Lower leg skin (tissue), 3 donors: Measurements from ENCODE around the gene BARX2.

Experiments
- POLR2A ChIP-seq, 2 donors: fragments of 450-650 bp; IDR thresholded peaks; one replicate each; pipeline ENCODE4 v1.6.1; 2016 to 2017; ENCODE audit warnings: antibody characterized with exemption in 2 of 2, mild to moderate bottlenecking in 1 of 2, moderate library complexity in 1 of 2
- TF ChIP-seq, protein P1 (sequence below), 3 donors: fragments of 450-650 bp; IDR thresholded peaks; one replicate each; pipeline ENCODE4 v1.5.1; 2016; ENCODE audit warnings: antibody characterized with exemption in 3 of 3, mild to moderate bottlenecking in 3 of 3, moderate library complexity in 2 of 3

DNA sequence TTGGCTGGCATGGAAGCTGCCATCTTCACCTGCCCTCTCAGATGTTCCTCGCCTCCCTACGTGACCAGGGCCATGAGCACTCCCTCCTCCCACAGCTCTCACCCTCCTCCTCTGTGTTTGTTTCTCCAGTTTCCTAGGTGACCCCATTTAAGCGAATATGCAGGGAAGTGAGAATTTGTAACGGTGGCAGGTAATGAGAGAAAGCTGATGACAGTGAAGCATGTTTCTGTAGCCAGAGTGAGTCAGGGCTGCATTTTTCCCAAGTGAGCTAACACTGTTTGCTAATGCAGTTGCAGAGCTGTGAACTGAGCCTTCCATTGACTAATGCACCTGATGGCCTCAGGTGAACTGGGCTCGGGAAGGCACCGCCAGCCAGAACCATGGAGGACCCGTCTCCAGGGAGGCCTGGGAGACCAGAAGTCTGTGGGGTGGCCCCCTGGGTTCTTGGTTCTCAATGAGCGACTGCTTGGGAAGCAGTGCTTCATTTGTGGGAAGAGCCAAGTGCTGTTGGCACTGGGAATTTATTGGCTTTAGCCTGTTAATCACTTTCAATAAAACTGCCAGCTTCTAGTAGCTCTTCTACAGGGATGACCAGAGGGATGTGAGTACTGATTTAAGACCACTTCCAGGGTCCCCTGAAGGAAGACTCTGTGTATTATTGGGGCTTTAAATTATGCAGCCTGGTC, 64.5 kb downstream of the BARX2 start:
- TF ChIP-seq, protein P1, sequence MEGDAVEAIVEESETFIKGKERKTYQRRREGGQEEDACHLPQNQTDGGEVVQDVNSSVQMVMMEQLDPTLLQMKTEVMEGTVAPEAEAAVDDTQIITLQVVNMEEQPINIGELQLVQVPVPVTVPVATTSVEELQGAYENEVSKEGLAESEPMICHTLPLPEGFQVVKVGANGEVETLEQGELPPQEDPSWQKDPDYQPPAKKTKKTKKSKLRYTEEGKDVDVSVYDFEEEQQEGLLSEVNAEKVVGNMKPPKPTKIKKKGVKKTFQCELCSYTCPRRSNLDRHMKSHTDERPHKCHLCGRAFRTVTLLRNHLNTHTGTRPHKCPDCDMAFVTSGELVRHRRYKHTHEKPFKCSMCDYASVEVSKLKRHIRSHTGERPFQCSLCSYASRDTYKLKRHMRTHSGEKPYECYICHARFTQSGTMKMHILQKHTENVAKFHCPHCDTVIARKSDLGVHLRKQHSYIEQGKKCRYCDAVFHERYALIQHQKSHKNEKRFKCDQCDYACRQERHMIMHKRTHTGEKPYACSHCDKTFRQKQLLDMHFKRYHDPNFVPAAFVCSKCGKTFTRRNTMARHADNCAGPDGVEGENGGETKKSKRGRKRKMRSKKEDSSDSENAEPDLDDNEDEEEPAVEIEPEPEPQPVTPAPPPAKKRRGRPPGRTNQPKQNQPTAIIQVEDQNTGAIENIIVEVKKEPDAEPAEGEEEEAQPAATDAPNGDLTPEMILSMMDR (IDR thresholded peaks at IDR 0.05), result no peak
- no peak for TF ChIP-seq POLR2A (IDR thresholded peaks at IDR 0.05)
